Measurements from ENCODE around the gene JUP. TPM values are rescaled to one million over a fixed set of nuclear protein-coding genes. Genes with fewer than 3 reads are reported as not detected.

JUP gene
- total and polyA plus RNA-seq, 2 of the 13 experiments (the other 11 are each of a cell fraction or from before 2014, with no cell fraction given), result 12.1 to 20.6 TPM

- TF ChIP-seq PAXIP1 (CRISPR knock-in tag; conservative IDR thresholded peaks at IDR 0.05) (peak; percentile 79), ZKSCAN8 (CRISPR knock-in tag; IDR thresholded peaks at IDR 0.05; ENCODE audit: borderline replicate concordance) (no peak), ZNF235 (CRISPR knock-in tag; IDR thresholded peaks at IDR 0.05; ENCODE audit: borderline replicate concordance) (no peak), BCL6 (CRISPR knock-in tag; IDR thresholded peaks at IDR 0.05) (peak; percentile 3; the same call in 1 of the 2 replicates), MIER3 (CRISPR knock-in tag; IDR thresholded peaks at IDR 0.05; ENCODE audit: borderline replicate concordance) (no peak), SIX4 (CRISPR knock-in tag; IDR thresholded peaks at IDR 0.05) (no peak), ZBTB26 (CRISPR knock-in tag; IDR thresholded peaks at IDR 0.05; ENCODE audit: borderline replicate concordance) (no peak), YEATS2 (CRISPR knock-in tag; IDR thresholded peaks at IDR 0.05; ENCODE audit: borderline replicate concordance) (no peak), HNF4G (IDR thresholded peaks at IDR 0.05; ENCODE audit: borderline replicate concordance, low read depth, low read length) (peak; percentile 77), HNF4G (CRISPR knock-in tag; IDR thresholded peaks at IDR 0.05; ENCODE audit: borderline replicate concordance, low read depth) (no peak), TFDP1 (CRISPR knock-in tag; IDR thresholded peaks at IDR 0.05; ENCODE audit: borderline replicate concordance) (no peak), ZNF276 (CRISPR knock-in tag; IDR thresholded peaks at IDR 0.05; ENCODE audit: low read depth) (no peak), ELF1 (CRISPR knock-in tag; IDR thresholded peaks at IDR 0.05) (no peak), KDM6A (CRISPR knock-in tag; IDR thresholded peaks at IDR 0.05; ENCODE audit: low read depth) (0 out of 2 replicates have a peak, but pooled peaks have one; percentile 12), TFDP2 (CRISPR knock-in tag; IDR thresholded peaks at IDR 0.05) (no peak), ZNF12 (CRISPR knock-in tag; IDR thresholded peaks at IDR 0.05) (no peak), KLF15 (CRISPR knock-in tag; IDR thresholded peaks at IDR 0.05; ENCODE audit: borderline replicate concordance) (no peak), SALL1 (CRISPR knock-in tag; IDR thresholded peaks at IDR 0.05) (peak; percentile 23; the same call in 1 of the 2 replicates)
These were observed 7.5 kb upstream of the JUP start (continued) for GRCh38 chr17:41793784-41794539.
